H9 (cell line): ENCODE data around the gene SLC34A3. TPM values are rescaled to one million over a fixed set of nuclear protein-coding genes. Genes with fewer than 3 reads are reported as not detected.

ENCODE experiments used
- DNase-seq: peaks from one replicate; pipeline ENCODE4 v3.0.0-alpha.2; 2017
- H2AFZ ChIP-seq: one replicate; pipeline ENCODE4 v1.6.1; 2013; ENCODE audit warnings: mild to moderate bottlenecking, low read length, control low read depth, moderate library complexity
- H2AK5ac ChIP-seq: 2 replicates; pipeline ENCODE4 v1.6.1; 2013; ENCODE audit warnings: low read length, control low read depth, mixed read lengths; ENCODE audit not compliant: insufficient read length
- H2BK120ac ChIP-seq: one replicate; pipeline ENCODE4 v1.6.1; 2013; ENCODE audit warnings: low read depth, mild to moderate bottlenecking, low read length, control low read depth, inconsistent platforms; ENCODE audit not compliant: poor library complexity, severe bottlenecking
- H2BK12ac ChIP-seq: 2 replicates; pipeline ENCODE4 v1.6.1; 2013; ENCODE audit warnings: low read length, control low read depth, mixed read lengths, low read depth; ENCODE audit not compliant: insufficient read length
- H2BK15ac ChIP-seq: 2 replicates; pipeline ENCODE4 v1.6.1; 2013; ENCODE audit warnings: low read depth, low read length, control low read depth
- H2BK20ac ChIP-seq: one replicate; pipeline ENCODE4 v1.6.1; 2013; ENCODE audit warnings: low read depth, mild to moderate bottlenecking, low read length, control low read depth, inconsistent platforms; ENCODE audit not compliant: poor library complexity, severe bottlenecking
- H2BK5ac ChIP-seq: 2 replicates; pipeline ENCODE4 v1.6.1; 2013; ENCODE audit warnings: low read length, control low read depth, mixed read lengths; ENCODE audit not compliant: insufficient read length
- H3K14ac ChIP-seq: 2 replicates; pipeline ENCODE4 v1.6.1; 2013; ENCODE audit warnings: low read length, control low read depth; ENCODE audit not compliant: insufficient read depth
- H3K18ac ChIP-seq: 2 replicates; pipeline ENCODE4 v1.6.1; 2013; ENCODE audit warnings: low read depth, mild to moderate bottlenecking, mixed read lengths, low read length, control low read depth; ENCODE audit not compliant: insufficient read length
- H3K23ac ChIP-seq: 2 replicates; pipeline ENCODE4 v1.6.1; 2013; ENCODE audit warnings: low read length, control low read depth, mixed read lengths, low read depth; ENCODE audit not compliant: insufficient read length
- H3K23me2 ChIP-seq: 2 replicates; pipeline ENCODE4 v1.6.1; 2013; ENCODE audit warnings: low read depth, mild to moderate bottlenecking, mixed read lengths, low read length, control low read depth; ENCODE audit not compliant: insufficient read length, poor library complexity, severe bottlenecking
- H3K27ac ChIP-seq: 2 replicates; pipeline ENCODE4 v1.5.1; 2013; ENCODE audit warnings: low read length, control low read depth, mixed read lengths, low read depth; ENCODE audit not compliant: insufficient read length
- H3K27me3 ChIP-seq: 2 replicates; pipeline ENCODE4 v1.6.1; 2013; ENCODE audit warnings: low read length, control low read depth, inconsistent platforms; ENCODE audit not compliant: insufficient read depth
- H3K4ac ChIP-seq: 2 replicates; pipeline ENCODE4 v1.6.1; 2013; ENCODE audit warnings: low read depth, mild to moderate bottlenecking, control low read depth, inconsistent platforms, low read length, moderate library complexity
- H3K4me1 ChIP-seq: 2 replicates; pipeline ENCODE4 v1.6.1; 2013; ENCODE audit warnings: low read length, control low read depth, inconsistent platforms; ENCODE audit not compliant: insufficient read depth
- H3K4me2 ChIP-seq: 2 replicates; pipeline ENCODE4 v1.6.1; 2013; ENCODE audit warnings: low read length, control low read depth, mixed read lengths; ENCODE audit not compliant: insufficient read length, insufficient read depth
- H3K56ac ChIP-seq: 2 replicates; pipeline ENCODE4 v1.6.1; 2013; ENCODE audit warnings: low read depth, mild to moderate bottlenecking, mixed read lengths, low read length, control low read depth; ENCODE audit not compliant: insufficient read length
- H3K79me1 ChIP-seq: 2 replicates; pipeline ENCODE4 v1.6.1; 2013; ENCODE audit warnings: low read depth, mild to moderate bottlenecking, moderate library complexity, low read length, control low read depth, inconsistent platforms; ENCODE audit not compliant: insufficient read depth, poor library complexity, severe bottlenecking
- H3K79me2 ChIP-seq: 2 replicates; pipeline ENCODE4 v1.6.1; 2013; ENCODE audit warnings: low read length, control low read depth, inconsistent platforms; ENCODE audit not compliant: insufficient read depth
- H3K9ac ChIP-seq: 2 replicates; pipeline ENCODE4 v1.6.1; 2013; ENCODE audit warnings: low read length, control low read depth, mixed read lengths; ENCODE audit not compliant: insufficient read length; ENCODE audit errors: extremely low read depth
- H3K9me3 ChIP-seq: one replicate; pipeline ENCODE4 v1.6.1; 2013; ENCODE audit warnings: low read depth, low read length, inconsistent platforms; ENCODE audit not compliant: control insufficient read depth
- H3T11ph ChIP-seq: one replicate; pipeline ENCODE4 v1.6.1; 2013; ENCODE audit warnings: mild to moderate bottlenecking, low read length, control low read depth, inconsistent platforms
- H4K20me1 ChIP-seq: one replicate; pipeline ENCODE4 v1.6.1; 2013; ENCODE audit not compliant: control insufficient read depth, insufficient read length, insufficient read depth
- H4K5ac ChIP-seq: 2 replicates; pipeline ENCODE4 v1.6.1; 2013; ENCODE audit warnings: low read depth, mild to moderate bottlenecking, mixed read lengths, low read length, control low read depth; ENCODE audit not compliant: insufficient read length
- H4K8ac ChIP-seq: replicated peaks from 2 replicates; pipeline ENCODE4 v1.6.1; 2013; ENCODE audit warnings: low read length, control low read depth, mixed read lengths, low read depth; ENCODE audit not compliant: insufficient read length
- H4K91ac ChIP-seq: 2 replicates; pipeline ENCODE4 v1.6.1; 2013; ENCODE audit warnings: low read depth, mild to moderate bottlenecking, moderate library complexity, mixed read lengths, low read length, control low read depth; ENCODE audit not compliant: insufficient read length
- H3K27ac Mint-ChIP-seq, 3 experiments: 2 replicates in 2 of 3; 3 replicates in 1 of 3; pipeline ENCODE4 v1.8.0; 2020 to 2021; ENCODE audit warnings: mixed read lengths in 3 of 3, mild to moderate bottlenecking in 1 of 3, moderate library complexity in 1 of 3
- H3K27me3 Mint-ChIP-seq: 2 replicates; pipeline ENCODE4 v1.8.0; 2021; ENCODE audit warnings: low read depth, mild to moderate bottlenecking, moderate library complexity, mixed read lengths
- H3K36me3 Mint-ChIP-seq, 3 experiments: 2 replicates in 2 of 3; 3 replicates in 1 of 3; pipeline ENCODE4 v1.8.0; 2020 to 2021; ENCODE audit warnings: low read depth in 3 of 3, mixed read lengths in 3 of 3; ENCODE audit not compliant: insufficient read depth in 1 of 3
- H3K4me1 Mint-ChIP-seq, 2 experiments: 2 replicates each; pipeline ENCODE4 v1.8.0; 2020; ENCODE audit warnings: mixed read lengths in 2 of 2
- H3K4me3 Mint-ChIP-seq, 2 experiments: 2 replicates in 1 of 2; 3 replicates in 1 of 2; pipeline ENCODE4 v1.8.0; 2020 to 2021; ENCODE audit warnings: mild to moderate bottlenecking in 2 of 2, mixed read lengths in 2 of 2, moderate library complexity in 1 of 2
- H3K9me3 Mint-ChIP-seq, 2 experiments: 2 replicates in 1 of 2; 3 replicates in 1 of 2; pipeline ENCODE4 v1.8.0; 2020; ENCODE audit warnings: mild to moderate bottlenecking in 2 of 2, mixed read lengths in 2 of 2, moderate library complexity in 1 of 2
- WGBS: extraction: QIAGEN DNeasy Blood & Tissue Kit; methylation state at CpG from one replicate; pipeline ENCODE4 v1.1.7; 2013; ENCODE audit warnings: missing lambda C conversion rate, low lambda C conversion rate, mixed read lengths; ENCODE audit not compliant: insufficient read length; ENCODE audit errors: extremely low coverage; 5-methylcytosine and 5-hydroxymethylcytosine counted together
- total RNA-seq: library from RNA; stranded (reverse); gene quantifications from 2 replicates; pipeline ENCODE4 v1.2.1, GENCODE V29; 2021
- TF ChIP-seq, protein P1 (sequence below): fragments of 200-600 bp; sonication (generic); conservative IDR thresholded peaks from 3 replicates; pipeline ENCODE4 v1.8.0; 2021; ENCODE audit warnings: antibody characterized with exemption, mild to moderate bottlenecking

SLC34A3 gene
- total RNA-seq, 1 experiment from 2014 or later = not detected

DNA sequence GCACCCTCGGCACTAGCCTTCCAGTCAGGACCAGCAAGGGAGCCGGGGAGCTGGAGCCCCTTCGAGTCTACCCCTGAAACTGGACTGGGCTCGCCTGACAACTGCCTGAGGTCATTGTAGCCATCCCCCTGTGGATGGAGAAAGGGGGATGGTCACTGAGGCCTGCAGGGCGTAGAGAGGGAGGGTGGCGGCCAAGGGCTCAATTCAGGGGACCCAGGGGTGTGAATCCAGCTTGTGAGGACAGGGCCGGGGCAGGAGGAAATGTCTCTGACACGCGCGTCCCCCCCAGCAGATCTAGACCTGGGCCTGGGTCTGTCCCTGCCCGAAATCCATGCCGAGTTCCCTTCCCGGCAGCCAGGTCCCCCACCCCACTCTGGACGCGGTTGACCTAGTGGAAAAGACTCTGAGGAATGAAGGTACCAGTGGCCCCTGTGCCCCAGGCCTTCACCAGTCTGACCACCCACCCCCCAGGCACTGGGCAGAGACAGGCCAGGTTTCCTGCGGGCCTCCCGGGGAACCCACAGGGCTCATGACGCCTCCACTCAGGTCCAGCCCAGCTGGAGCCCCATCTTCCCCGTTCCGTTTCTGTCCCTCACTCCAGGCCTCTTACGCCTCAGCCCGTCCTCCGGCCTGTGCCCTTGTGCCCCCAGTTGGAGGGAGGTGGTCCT, 805 bp downstream of the SLC34A3 start:
- Histone ChIP-seq H3K79me2 (no peaks in the 10 kb centered on the region), H3K9me3 (no peaks in the 10 kb centered on the region), H3K23me2 (no peaks in the 10 kb centered on the region), H3K4ac (no peak overlapping the region), H2BK12ac (no peak overlapping the region), H2BK5ac (no peak overlapping the region), H3K9ac (no peak overlapping the region), H3K56ac (no peak overlapping the region), H3K14ac (no peak overlapping the region), H4K8ac (no peak overlapping the region), H3T11ph (no peak overlapping the region), H2BK20ac (no peak overlapping the region), H3K27me3 (no peaks in the 10 kb centered on the region), H2BK120ac (no peak overlapping the region), H2AK5ac (no peak overlapping the region), H4K91ac (no peak overlapping the region), H3K23ac (no peak overlapping the region), H3K18ac (no peak overlapping the region), H4K20me1 (no peaks in the 10 kb centered on the region), H3K79me1 (no peaks in the 10 kb centered on the region), H3K27ac (no peak overlapping the region), H3K4me2 (no peak overlapping the region), H2BK15ac (no peak overlapping the region), H4K5ac (no peak overlapping the region), H2AFZ (no peak overlapping the region), H3K4me1 (no peaks in the 10 kb centered on the region)
- DNase-seq = no peak
- TF ChIP-seq, protein P1, sequence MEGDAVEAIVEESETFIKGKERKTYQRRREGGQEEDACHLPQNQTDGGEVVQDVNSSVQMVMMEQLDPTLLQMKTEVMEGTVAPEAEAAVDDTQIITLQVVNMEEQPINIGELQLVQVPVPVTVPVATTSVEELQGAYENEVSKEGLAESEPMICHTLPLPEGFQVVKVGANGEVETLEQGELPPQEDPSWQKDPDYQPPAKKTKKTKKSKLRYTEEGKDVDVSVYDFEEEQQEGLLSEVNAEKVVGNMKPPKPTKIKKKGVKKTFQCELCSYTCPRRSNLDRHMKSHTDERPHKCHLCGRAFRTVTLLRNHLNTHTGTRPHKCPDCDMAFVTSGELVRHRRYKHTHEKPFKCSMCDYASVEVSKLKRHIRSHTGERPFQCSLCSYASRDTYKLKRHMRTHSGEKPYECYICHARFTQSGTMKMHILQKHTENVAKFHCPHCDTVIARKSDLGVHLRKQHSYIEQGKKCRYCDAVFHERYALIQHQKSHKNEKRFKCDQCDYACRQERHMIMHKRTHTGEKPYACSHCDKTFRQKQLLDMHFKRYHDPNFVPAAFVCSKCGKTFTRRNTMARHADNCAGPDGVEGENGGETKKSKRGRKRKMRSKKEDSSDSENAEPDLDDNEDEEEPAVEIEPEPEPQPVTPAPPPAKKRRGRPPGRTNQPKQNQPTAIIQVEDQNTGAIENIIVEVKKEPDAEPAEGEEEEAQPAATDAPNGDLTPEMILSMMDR = no peak
- Mint-ChIP-seq H3K9me3 (no peaks in the 10 kb centered on the region), H3K27ac (no peak overlapping the region), H3K27me3 (peaks cover 7% of the 10 kb centered on the region), H3K36me3 (no peaks in the 10 kb centered on the region), H3K4me1 (peaks cover 7 to 11% of the 10 kb centered on the region in 2 experiments), H3K4me3 (no peak overlapping the region)
- no CpG with 5 or more reads among the region's 23 CpGs for WGBS
